GM21390 (cell line): ENCODE measurements around the gene PDIA2.

Experiments used
- ATAC-seq: cut with Tn5 transposase; IDR thresholded peaks from one replicate; pipeline ENCODE4 v1.9.1; 2021; ENCODE audit not compliant: unreplicated experiment

The PDIA2 gene

GRCh38 chr16:296806-297510, 14.0 kb downstream of the PDIA2 start:
- ATAC-seq: no peak

- no peak for ATAC-seq
Observed at GRCh38 chr16:297832-298231, 14.9 kb downstream of the PDIA2 start.

- no peak for ATAC-seq
Observed at GRCh38 chr16:301235-301634, 18.3 kb downstream of the PDIA2 start.

GRCh38 chr16:301950-302349, 19.0 kb downstream of the PDIA2 start:
- ATAC-seq: no peak

- ATAC-seq: no peak
Observed at GRCh38 chr16:303760-304505, 21.0 kb downstream of the PDIA2 start.

GRCh38 chr16:305916-306626, 23.1 kb downstream of the PDIA2 start:
- no peak for ATAC-seq

GRCh38 chr16:306911-307370, 24.0 kb downstream of the PDIA2 start:
- ATAC-seq: no peak

GRCh38 chr16:307691-308312, 24.8 kb downstream of the PDIA2 start:
- no peak for ATAC-seq

GRCh38 chr16:309476-309875, 26.5 kb downstream of the PDIA2 start:
- no peak for ATAC-seq

- ATAC-seq: no peak
Observed at GRCh38 chr16:311725-312124, 28.8 kb downstream of the PDIA2 start.

GRCh38 chr16:314351-314750, 31.4 kb downstream of the PDIA2 start:
- ATAC-seq: no peak

GRCh38 chr16:314795-315299, 31.9 kb downstream of the PDIA2 start:
- ATAC-seq: no peak

- no peak for ATAC-seq
Observed at GRCh38 chr16:316741-317464, 33.9 kb downstream of the PDIA2 start.

GRCh38 chr16:317583-317982, 34.6 kb downstream of the PDIA2 start:
- no peak for ATAC-seq

GRCh38 chr16:318628-319027, 35.7 kb downstream of the PDIA2 start:
- no peak for ATAC-seq

GRCh38 chr16:320206-320605, 37.2 kb downstream of the PDIA2 start:
- ATAC-seq: no peak

GRCh38 chr16:321532-321931, 38.6 kb downstream of the PDIA2 start:
- ATAC-seq: no peak

GRCh38 chr16:322476-323143, 39.6 kb downstream of the PDIA2 start:
- ATAC-seq: no peak

GRCh38 chr16:324201-324450, 41.2 kb downstream of the PDIA2 start:
- no peak for ATAC-seq
